Renal pelvis (tissue), 4 donors: Measurements from ENCODE around the gene OAS1. TPM values are rescaled to one million over a fixed set of nuclear protein-coding genes. Genes with fewer than 3 reads are reported as not detected.
"Not testable (repeated sequence)": the region's sequence is repeated elsewhere in the genome, so short reads cannot be mapped to it uniquely, and the experiment has no call there.

Experiments used
- DNase-seq: peaks from one replicate; pipeline ENCODE4 v3.0.0-alpha.2; 2013
- polyA plus RNA-seq, 3 donors: library from polyadenylated mRNA; unstranded; fragments of 120-200 nt; gene quantifications; one replicate each; pipeline ENCODE4 v1.2.1, GENCODE V29; 2013; ENCODE audit not compliant: insufficient read length in 3 of 3

The OAS1 gene
- polyA plus RNA-seq, 3 donors: 12.5 to 13.8 (median 13.1) TPM

- no peak for DNase-seq
Observed at GRCh38 chr12:112892856-112893255, 13.9 kb upstream of the OAS1 start.

- DNase-seq: no peak
Observed at GRCh38 chr12:112894128-112894527, 12.6 kb upstream of the OAS1 start.

DNA sequence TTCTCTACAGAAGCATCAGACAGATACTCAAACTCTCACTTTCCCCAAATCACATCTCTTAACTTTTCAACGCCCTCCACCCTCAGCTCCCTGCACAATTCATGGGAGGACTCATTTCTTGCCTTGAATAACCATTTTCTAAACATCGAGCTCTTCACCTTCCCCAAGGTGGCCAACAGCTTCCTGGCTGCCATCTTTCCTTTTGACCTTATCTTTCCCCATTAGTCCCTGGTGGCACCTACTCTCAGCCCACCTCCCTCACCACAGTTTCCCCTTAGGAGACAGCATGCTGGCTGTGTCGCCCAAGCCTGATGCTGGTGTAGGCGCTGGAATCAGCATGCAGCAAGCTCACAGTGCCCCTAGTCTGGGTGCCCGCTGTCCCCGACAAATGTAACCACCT, 8.4 kb upstream of the OAS1 start:
- no peak for DNase-seq

- DNase-seq: no peak
Observed at GRCh38 chr12:112900298-112901145, 6.2 kb upstream of the OAS1 start.

DNA sequence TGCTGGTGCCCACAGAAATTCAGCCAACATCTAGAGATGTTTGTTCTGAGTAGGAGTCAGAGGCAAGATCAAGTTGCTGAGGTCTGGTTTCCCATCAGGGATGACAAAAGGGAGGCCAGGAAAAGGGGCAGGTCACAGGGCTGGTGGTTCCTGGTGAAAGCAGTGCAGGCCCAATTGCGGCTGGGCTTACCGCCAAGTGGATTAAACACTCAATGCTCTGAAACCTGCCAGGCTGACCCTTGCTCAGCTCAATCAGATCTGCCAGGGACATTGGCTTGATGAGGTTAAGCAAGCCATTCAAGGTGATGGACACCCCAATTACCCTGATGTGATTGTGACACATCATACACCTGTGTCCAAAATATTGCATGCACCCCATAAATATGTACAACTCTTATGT, 5.5 kb upstream of the OAS1 start:
- DNase-seq: no peak

GRCh38 chr12:112904571-112904970, 2.2 kb upstream of the OAS1 start:
- DNase-seq: no peak

- no peak for DNase-seq
Observed at GRCh38 chr12:112905451-112906089, 1.2 kb upstream of the OAS1 start.

DNA sequence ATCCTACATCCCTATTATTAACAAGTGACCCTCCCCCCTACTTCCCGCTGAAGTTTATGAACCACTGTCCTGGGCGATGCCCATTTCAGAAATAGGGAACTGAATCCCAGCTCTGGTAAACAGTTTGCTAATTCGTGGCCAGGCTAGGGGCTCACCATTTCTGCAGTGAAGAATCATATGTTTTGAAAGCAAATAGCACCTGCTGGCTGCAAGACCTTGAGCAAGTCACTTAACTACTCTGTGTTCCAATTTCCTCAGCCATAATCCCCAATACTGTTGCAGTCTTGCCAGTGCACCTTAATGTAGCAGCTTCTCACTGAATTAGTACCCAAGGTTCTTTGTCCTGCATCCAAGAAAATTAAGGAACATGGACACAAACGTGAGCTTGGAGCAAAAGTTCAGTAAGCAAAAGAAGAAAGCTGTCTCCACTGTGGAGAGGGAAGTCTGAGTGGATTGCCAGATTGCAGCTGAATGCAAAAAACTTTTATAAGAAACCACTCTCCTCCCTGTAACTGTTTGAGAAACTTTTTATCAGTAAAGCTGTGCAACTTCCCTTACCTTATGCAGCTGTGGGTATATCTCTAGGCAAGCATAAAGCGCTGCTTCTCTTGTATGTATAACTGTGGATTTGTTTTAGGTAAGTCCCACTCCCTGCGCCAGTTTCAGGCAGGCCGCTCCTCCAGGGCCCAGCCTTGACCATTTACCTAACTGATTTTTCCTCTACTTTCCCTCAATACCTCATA, 824 bp downstream of the OAS1 start:
- no peak for DNase-seq

- no peak for DNase-seq
Observed at GRCh38 chr12:112908548-112908947, 1.8 kb downstream of the OAS1 start.

DNA sequence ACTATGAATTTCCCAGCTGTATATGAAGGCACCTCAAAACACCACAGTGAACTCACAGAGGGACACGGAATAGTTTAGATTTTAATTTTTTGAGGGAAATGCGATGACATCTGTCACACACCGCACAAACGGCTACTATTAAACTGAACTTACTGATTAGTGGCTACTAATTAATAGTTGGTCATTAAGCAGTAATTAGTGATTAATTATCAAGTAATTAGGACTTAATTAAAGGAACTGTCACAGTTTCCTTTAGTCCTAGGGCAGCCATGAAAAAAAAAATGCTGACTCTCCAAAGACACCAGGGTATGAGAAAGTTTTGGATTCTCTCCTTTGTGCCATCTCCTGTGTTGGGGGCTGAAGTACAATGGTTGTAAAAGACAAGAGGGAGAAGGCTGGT, 2.9 kb downstream of the OAS1 start:
- DNase-seq: no peak

- no peak for DNase-seq
Observed at GRCh38 chr12:112913038-112913688, 6.4 kb downstream of the OAS1 start.

- DNase-seq: not testable (repeated sequence)
Observed at GRCh38 chr12:112913888-112914287, 7.1 kb downstream of the OAS1 start.

DNA sequence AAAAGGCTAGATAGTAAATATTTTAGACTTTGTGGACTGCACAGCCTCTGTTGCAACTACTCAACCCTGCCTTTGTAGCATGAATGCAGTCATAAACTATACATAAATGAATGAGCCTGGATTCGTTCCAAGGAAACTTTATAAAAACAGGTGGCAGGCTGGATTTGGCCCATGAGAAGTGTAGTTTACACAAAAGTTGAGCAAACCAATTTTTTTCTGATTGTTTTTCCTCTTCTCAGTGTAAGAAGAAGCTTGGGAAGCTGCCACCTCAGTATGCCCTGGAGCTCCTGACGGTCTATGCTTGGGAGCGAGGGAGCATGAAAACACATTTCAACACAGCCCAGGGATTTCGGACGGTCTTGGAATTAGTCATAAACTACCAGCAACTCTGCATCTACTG, 9.5 kb downstream of the OAS1 start:
- DNase-seq: peak; percentile 42

DNA sequence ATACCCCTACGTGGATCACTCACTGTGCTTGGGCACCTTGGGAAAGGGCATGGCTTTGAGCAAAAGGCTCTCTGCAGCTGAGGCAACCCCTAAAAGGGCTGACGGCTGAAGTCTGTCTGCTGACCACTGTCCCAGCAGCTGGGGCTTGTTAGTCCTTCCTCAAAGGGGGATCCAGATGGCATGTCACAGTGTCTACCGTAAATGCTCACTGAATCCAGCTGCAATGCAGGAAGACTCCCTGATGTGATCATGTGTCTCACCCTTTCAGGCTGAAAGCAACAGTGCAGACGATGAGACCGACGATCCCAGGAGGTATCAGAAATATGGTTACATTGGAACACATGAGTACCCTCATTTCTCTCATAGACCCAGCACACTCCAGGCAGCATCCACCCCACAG, 12.4 kb downstream of the OAS1 start:
- peak; percentile 54 for DNase-seq

DNA sequence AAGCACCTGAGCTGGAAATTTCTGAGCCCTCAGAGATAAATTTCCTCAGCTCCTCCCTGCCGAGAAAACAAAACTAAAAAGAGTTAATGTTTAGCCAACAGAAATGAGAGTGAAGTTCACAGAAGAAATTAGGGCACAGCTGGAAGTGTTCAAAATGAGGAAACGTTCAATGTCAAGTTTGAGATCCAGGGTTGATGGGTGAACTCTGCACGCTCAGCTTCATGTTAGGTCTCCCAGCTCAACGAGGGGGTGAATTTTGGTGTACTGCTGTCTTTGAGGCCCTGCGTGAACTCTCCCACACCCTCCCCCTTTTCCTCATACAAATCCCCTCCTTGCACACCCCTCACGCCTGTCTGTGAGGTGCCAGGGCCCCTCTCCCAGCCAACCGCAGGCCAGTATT, 18.2 kb downstream of the OAS1 start:
- peak; percentile 71 for DNase-seq

DNA sequence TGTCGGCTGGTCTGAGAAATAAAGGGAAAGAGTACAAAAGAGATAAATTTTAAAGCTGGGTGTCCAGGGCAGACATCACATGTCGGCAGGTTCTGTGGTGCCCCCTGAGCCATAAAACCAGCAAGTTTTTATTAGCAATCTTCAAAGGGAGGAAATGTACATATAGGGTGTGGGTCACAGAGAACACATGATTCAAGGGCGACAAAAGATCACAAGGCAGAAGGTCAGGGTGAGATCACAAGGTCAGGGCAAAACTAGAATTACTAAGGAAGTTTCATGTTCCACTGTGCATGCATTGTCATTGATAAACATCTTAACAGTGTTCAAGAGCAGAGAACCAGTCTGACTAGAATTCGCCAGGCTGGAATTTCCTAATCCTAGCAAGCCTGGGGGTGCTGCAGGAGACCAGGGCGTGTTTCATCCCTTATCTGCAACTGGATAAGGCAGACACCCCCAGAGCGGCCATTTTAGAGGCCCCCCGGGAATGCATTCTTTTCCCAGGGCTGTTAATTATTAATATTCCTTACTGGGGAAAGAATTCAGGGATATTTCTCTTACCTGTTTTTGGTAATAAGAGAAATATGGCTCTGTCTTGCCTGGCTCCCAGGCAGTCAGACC, 19.8 kb downstream of the OAS1 start:
- DNase-seq: not testable (repeated sequence)

GRCh38 chr12:112927475-112927874, 20.7 kb downstream of the OAS1 start:
- DNase-seq: no peak

DNA sequence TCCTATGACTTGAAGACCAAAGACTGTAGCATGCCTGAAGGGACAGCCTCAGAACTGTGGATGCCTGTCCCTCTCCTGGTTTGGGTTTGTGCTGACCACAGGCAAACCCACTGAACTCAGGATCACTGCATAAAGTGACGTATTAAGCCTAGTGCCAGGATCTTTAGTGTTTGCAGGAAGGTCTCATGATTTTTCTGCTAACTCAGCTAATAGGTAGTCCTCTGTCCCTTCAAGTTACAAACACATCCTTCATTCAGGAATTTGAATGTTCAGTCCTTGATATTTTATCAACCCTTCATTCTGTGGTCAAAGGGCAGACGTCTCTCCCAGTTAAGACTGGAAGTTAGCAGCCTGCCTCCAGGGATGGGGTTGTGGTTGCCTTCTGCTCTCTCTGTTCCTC, 21.2 kb downstream of the OAS1 start:
- DNase-seq: no peak

DNA sequence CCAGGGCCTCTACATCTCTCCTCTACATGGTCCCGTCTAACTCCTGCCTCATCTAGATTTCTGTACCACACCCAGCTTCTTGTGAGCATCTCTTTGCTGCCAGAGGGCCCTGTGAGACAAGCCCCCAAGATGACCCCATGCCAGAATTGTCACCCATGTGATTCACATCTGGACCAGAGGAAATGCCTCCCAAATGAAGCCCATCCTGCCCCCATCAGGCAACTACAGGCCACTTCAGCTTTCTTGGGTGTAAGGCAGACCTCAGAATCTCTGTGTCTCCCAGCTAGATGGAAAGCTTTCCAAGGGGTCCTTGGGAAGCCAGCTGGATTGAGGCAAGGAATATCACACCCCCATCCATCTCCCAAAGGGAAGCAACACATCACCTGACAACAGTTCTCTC, 22.2 kb downstream of the OAS1 start:
- DNase-seq: no peak

DNA sequence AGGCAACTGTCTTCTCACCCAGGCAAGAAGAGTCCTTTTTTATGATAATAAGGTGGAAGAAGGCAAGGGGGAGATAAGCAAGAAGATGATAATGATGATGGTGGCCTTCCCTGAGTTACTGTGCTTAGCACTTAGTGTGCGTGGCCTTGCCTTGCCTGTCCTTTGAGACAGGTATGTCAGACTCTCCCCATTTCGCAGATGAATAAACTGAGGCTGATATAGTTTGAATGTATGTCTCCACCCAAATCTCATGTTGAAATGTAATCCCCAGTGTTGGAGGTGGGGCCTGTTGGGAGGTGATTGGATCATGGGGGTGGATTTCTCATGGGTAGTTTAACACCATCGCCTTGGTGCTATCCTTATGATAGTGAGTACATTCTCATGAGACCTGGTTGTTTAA, 23.0 kb downstream of the OAS1 start:
- DNase-seq: no peak

DNA sequence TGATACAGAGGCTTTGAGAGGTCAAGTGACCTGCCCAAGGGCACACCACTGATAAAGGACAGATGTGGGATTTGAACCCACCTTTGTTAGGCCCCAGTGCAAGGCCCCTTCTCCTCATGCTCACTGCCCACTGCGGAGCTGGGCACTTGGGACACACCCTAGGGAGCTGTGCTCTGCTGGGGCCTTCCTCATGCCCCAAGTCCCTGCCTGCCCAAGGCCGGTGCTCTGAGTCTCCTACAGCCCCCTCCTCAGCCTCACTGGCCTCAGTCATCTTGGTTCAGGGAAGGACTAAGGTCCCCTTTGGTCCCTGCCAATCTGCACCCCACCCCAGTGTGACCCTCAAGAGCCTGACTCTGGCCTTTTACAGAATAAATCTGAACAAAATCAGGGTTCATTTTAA, 23.6 kb downstream of the OAS1 start:
- DNase-seq: no peak
